ENCODE measurements around the gene MIS18A.

Gene MIS18A

DNA sequence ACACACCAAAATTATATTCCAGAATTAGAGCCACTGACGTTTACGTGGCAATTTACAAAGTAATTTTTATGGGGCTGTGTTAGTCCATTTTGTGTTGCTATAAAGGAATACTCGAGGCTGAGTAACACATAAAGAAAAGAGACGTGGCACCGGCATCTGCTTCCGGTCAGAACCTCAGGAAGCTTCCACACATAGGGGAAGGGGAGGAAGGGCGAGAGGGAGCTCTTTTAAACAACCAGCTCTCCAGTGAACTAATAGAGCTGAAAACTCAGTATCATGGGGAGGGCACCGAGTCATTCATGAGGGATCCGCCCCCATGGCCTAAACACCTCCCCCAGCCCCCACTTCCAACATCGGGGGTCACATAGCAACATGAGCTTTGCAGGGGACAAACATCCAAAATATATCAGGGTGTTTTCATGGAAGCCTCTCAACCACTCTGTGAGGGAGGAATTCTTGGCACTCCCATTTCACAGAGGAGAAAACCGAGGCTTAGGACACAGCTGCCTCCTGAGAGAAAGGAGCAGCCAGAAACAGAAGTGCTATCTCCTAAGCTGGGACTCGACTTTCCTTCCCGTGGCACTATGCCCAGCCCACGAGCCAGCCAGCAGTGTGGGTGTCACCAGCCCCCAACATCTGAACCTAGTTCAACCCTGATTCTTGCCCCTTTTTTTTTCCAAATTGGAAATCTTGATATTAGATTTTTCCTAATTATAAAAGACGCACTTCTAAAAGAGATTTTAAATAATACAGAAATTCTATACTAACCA, 29.2 kb downstream of the MIS18A start:
- DNase-seq: no peak

DNA sequence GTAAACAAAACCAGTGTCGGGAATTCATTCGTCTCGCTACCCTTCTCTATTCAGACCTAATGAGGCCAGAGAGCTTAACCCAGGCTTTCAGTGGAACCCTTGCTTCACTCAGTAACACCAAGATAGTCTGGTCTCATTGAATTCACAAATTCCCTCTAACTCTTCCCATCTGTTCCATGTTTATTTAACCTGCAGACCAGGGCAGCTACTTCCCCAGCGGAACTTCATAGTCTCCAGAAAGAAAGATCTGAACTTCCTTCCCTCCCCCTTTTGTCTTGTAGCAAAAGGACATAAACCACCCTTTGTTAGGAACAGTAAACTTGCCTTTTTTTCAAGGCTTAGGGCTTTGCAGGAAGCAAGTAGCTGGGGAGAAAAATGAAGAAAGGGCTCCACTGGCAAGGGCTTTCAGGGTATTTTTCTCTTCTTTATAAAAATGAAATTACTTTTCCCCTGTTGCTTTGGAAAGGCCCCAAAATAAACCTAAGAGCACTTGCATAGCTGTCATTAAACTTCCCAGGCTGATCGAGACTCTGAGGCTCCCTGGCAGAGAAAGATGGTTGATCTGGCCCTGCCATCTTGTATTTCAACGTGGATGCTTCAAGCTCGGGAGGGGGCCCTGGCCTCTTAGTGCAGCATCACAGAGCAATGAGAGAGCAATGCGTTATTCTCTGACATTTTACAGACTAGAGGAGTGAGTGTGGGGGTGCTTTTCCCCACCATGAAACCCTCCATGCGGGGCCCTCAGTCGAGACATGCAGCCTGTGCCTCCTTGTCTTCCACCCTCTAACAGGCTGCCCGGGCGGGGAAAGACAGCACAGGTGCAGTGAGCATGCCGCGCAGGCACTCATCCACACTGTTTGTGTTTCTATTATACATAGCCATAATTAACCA, 30.0 kb downstream of the MIS18A start:
- peak; percentile 8 for DNase-seq

DNA sequence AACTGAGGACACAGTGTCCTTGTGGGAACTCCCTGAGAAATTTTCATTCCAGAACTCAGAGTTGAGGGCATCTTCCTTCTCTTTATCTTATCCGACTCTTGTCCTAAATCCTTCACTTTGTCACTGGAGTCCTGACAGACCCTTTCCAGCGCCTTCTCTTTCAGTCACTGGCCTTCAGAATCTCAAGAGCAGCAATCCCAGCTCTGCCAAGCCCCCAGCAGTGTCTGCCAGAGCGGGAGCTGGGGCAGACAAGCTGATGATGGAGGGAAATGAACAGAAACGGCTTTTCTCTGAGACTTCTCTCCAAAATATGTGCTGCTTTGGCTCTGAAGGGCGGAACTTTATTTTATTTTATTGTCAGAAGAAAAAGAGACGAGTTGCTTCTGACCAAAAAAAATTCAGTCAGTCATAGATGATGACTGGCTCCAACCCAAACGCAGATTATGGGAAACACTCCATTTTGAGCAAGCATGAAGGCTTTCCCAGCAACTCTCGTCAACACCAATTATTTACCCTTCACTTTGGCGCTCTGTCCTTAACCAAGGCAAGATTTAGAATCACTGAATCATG, 32.2 kb downstream of the MIS18A start:
- DNase-seq: no peak

DNA sequence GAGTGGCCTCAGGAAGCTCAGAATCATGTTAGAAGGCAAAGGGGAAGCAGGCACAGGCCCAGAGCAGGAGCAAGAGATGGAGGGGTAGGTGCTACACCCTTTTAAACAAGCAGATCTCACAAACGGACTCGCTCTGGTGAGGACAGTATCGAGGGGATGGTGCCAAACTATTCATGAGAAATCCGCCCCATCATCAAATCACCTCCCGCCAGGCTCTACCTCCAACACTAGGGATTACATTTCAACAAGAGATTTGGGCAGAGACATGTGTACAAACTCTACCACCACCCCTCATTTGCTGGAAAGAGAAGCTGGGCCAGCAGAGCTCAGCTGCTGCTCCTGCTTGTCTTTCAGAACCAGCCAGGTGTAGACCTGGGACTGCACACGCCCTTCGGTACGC, 32.9 kb downstream of the MIS18A start:
- DNase-seq: no peak

DNA sequence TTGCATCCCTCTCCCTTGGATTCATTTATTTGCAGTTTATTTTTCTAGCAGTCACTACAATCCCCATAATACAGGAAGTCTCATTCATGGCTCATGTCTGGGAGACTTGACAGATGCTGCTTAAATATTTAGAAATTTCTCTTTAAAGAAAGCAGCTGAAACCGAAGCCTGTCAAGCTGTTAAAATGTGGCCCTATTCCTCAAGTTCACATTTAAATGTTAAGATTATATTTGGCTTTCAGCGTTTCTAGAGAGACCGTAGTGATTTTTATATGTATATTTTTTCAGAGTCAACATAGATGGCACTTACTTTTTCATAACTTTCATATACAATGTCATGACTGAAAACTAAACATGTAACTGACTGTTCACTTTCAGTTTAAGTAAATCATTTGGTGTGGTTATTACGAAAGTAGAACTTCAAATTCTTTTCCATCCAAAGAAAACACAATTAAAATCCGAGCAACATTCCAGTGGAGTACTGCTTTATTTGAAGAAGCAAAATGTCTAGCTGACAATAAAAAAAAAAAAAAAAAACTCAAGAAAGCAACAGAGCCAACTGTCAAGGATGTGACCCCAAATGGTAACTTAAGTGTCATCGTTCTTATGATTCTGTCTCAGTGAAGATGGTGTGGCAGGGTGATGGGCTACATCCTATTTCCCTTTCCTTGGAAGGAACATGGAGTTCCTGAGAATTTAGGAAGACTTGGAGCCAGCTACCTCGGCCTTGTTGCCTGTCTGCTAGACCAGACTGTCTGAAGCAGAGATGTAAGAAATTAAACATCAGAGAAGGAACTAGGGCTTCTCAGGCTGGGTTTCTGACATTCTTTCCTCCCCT, 37.8 kb downstream of the MIS18A start:
- DNase-seq: no peak

DNA sequence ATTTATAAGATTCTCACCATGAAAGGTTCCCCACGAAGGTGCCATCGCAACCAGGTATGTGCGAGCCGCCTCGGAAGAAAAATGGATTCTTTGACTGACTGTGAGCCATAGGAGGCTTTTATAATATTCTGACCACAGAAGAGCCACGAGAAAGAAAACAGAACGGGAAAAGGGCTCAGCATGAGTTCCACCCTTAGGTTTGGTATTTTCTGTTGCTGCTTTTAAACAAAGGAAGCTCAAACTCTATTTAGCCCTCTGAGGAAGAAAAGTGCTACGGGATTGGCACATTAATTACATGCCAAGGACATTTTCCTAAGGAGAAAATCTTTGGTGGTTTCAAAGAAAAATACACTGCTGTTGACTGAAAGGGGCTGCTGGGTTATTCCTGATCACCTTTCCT, 39.3 kb downstream of the MIS18A start:
- DNase-seq: no peak

DNA sequence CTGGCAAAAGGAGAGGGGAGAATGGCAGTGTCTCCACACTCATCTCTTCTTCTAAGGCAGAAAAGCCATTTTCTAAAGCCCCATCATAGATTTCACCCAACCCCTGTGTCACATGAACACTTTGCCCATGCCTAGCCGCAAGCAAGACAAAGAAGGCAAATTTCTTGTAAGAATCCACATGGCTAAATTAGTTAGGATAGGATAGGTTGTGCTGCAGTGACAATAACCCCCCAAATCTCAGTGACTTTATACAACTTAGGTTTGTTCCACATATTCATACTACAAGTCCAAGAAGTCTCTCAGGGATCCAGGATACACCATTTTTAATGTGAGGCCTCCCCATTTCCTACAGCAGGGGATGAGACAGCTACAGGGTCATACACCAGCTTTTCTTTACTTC, 40.8 kb downstream of the MIS18A start:
- no peak for DNase-seq

DNA sequence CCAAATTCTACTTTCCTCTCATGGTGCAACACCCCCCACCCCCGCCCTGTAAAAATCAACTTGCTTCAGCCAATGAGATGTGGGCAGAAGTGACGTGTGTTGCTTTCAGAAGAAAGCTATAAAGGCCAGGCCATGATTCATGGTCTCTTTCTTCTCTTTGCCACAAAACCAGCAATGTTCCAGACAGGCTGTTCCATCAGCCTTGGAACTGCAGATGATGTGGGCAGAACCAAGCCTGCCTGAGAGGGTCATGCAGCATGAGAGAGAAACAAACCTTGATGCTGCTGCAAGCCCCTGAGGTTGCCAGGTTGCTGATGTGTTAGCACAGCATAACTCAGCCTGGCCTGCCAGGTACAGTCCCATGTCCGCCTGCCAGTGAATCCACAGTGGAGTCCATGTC, 41.8 kb downstream of the MIS18A start:
- no peak for DNase-seq

DNA sequence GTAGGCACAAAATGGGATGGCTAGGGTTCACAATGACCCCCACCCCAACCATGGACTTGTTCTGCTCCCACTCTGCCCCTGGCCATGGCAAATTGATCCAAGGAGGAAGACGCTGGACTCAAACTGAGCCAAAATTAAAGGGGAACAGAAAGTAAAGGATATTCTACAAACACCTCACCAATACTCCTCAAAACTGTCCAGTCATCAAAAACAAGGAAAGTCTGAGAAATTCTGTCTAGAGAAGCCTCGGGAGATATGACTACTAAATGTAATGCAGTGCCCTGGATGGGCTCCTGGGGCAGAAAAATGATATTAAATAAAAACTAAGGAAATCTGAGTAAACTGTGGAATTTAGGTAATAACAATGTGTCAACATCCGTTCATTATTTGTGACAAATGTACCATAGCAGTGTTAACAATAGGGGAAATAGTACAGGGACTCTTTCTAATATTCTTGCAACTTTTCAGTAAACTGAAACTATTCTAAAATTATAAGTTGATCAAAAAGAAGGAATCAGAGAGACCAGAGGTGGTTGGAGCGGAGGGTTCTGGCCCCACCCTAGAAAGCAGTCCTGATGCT, 45.0 kb downstream of the MIS18A start:
- no peak for DNase-seq

DNA sequence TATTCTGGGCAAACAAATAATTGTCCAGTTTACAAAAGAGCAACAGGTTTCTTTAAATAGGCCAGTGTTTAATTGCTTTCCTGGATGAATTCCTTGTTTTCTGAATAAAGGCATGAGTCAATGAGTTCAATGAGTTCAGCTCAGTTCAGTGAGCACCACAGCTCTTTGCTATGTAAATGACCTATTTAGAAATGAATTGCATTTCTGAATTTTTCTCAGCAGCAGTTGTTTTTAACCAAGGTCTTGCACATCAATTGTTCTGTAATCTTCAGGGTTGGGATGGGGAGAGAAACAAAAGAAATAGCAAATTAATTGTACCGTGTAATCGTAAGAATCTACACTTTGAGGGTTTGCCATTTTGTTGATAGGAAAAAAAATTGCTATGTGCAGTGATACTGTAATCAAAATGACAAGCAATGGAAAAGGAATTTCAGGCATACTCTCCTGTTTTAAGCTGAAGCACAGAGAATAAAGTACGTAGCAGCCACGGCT, 45.7 kb downstream of the MIS18A start:
- no peak for DNase-seq

DNA sequence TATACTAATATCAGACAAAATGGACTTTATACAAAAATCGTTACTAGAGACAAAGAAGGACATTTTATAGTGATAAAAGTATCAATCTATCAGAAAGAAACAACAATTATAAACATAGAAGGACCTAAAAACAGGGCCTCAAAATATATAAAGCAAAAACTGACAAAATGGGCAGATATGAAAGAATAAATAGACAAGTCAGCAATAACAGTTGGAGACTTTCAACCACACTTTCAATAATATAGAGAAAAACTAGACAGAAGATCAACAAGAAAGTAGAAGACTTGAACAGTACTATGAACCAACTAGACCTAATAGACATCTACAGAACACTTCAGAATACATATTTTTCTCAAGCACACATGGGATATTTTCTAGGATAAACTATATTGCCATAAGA, 52.4 kb downstream of the MIS18A start:
- no peak for DNase-seq
